Activated T-cell treated with anti-CD3 and anti-CD28 coated beads, Interleukin-2, amount 50 U/mL, for 24 hours (primary cell): Measurements from ENCODE around the gene KRT26.
"Not testable (repeated sequence)": the region's sequence is repeated elsewhere in the genome, so short reads cannot be mapped to it uniquely, and the experiment has no call there.

ENCODE experiments used
- DNase-seq: peaks from one replicate; pipeline ENCODE4 v3.0.0-alpha.2; 2020
- H3K27ac Mint-ChIP-seq: 2 replicates; pipeline ENCODE4 v1.8.0; 2020; ENCODE audit warnings: mild to moderate bottlenecking, mixed read lengths
- H3K27me3 Mint-ChIP-seq: 2 replicates; pipeline ENCODE4 v1.8.0; 2020; ENCODE audit warnings: mixed read lengths
- H3K36me3 Mint-ChIP-seq: 2 replicates; pipeline ENCODE4 v1.8.0; 2020; ENCODE audit warnings: low read depth, mixed read lengths
- H3K4me1 Mint-ChIP-seq: 2 replicates; pipeline ENCODE4 v1.8.0; 2020; ENCODE audit warnings: low read depth, mixed read lengths
- H3K4me3 Mint-ChIP-seq: 2 replicates; pipeline ENCODE4 v1.8.0; 2020; ENCODE audit warnings: mild to moderate bottlenecking, moderate library complexity, mixed read lengths
- H3K9me3 Mint-ChIP-seq: 2 replicates; pipeline ENCODE4 v1.8.0; 2020; ENCODE audit warnings: mixed read lengths

Gene KRT26, protein sequence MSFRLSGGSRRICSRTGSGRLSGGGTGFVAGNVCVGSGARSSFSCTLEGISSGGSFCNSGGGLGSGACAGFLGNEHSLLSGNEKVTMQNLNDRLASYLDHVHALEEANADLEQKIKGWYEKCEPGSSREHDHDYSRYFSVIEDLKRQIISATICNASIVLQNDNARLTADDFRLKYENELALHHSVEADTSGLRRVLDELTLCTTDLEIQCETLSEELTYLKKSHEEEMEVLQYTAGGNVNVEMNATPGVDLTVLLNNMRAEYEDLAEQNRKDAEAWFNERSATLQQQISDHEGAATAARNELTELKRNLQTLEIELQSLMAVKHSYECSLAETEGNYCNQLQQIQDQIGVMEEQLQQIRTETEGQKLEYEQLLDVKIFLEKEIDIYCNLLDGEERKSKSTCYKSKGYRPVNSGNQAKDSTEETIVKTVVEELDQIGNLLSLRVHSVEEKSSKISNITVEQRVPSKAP

DNA sequence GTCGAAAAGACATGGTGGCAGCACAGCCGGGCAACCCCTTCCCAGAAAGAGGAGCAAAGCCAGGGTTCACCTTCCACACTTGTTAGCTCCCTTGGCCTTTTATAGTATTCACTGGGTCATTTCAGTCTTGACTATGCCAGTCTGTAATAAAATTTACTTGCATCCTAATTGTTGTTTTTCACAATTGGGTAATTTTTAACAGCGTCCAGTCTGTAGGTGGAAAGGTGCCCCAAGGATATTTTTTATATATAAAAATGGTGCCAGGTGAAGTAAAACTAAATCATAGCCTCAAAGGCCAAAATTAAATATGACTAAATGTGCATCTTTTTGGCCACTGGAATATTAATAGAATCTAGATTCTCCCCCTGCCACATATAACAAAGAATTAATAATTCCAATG, at the start of gene KRT26:
Gene KRT26 (minus strand): TSS at position 101 of the 400 bp plus-strand sequence. CDS start 88 bp downstream, at position 13.
- Mint-ChIP-seq H3K4me3 (no peak within 1 kb of the TSS), H3K27ac (no peak within 1 kb of the TSS), H3K4me1 (no peaks in the 10 kb centered on the region), H3K27me3 (peaks cover 51% of the 10 kb centered on the region), H3K9me3 (no peaks in the 10 kb centered on the region), H3K36me3 (no peaks in the 10 kb centered on the region)
- DNase-seq: no peak

DNA sequence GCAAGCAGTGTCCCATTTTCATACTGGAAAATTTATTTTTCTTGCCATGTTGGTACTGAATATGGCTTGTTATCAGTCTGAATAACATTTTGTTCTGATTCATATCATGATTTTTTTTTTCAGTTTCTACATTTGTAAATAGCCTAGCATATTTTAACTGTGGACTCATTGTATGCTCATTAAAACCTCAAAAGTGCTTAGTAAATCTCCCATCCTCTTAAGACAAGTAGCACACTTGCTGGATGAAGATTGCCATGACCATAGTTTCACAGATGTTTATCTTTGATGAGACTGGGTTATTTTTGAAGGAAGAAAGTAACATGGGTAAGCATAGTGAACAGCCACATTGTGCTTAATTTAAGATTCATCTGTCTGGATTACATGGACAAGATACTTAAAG, 49.5 kb upstream of the KRT26 start:
- no peak for DNase-seq
- H3K36me3 Mint-ChIP-seq: peaks cover 36% of the 10 kb centered on the region
- no peak overlapping the region for H3K4me3 Mint-ChIP-seq
- peaks cover 31% of the 10 kb centered on the region for H3K4me1 Mint-ChIP-seq
- no peak overlapping the region for H3K27ac Mint-ChIP-seq
- H3K27me3 Mint-ChIP-seq: peaks cover 6% of the 10 kb centered on the region
- no peaks in the 10 kb centered on the region for H3K9me3 Mint-ChIP-seq

DNA sequence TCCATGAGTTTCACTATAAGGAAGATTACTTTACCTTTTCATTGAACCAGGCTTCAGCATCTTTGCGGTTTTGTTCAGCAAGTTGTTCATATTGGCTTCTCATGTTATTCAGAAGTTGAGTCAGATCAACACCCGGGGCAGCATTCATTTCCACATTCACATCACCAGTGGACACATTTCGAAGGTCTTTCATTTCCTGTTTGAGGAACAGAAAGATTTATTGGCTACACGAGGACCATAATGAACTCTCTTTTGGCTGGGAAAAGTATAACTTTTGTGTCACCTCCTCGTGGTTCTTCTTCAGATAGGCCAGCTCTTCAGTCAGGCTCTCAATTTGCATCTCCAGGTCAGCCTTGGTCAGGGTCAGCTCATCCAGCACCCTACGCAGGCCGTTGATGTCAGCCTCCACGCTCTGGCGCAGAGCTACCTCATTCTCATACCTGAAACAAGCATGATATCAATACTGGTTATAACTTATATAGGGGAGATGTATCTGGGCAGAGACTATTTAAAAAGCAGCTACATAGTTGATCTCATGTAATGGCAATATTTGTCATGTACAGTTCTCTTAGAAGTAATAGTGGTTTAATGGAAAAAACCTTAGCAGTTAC, 48.3 kb upstream of the KRT26 start:
- H3K4me1 Mint-ChIP-seq: peaks cover 29% of the 10 kb centered on the region
- peaks cover 38% of the 10 kb centered on the region for H3K36me3 Mint-ChIP-seq
- DNase-seq: no peak
- H3K27ac Mint-ChIP-seq: peak overlapping the region; percentile 72
- H3K9me3 Mint-ChIP-seq: no peaks in the 10 kb centered on the region
- peak overlapping the region; percentile 82 for H3K4me3 Mint-ChIP-seq
- H3K27me3 Mint-ChIP-seq: peaks cover 5% of the 10 kb centered on the region

DNA sequence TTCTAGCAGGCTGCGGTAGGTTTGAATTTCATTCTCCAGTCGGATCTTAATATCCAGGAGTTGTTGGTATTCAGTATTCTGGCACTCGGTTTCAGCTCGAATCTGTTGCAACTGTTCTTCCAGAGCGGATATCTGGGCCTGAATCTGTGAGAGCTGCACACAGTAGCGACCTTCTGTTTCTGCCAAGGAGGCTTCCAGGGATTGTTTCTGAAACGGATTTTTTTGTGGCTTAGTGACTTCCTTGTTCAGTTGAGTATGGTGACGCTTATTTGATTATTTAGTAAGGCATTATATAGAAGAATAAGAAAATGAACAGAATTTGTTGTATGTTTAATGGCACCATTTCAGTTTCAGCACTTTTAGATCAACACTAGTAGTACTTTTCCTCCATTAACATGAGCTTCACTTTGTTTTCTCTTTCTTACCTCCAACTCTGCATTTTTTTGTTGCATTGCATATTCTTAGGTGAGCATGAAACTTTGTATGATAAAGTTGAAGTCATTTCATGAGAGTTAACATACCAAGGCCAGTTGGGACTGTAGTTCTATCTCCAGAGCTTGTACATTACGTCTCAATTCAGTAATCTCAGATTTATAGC, 47.6 kb upstream of the KRT26 start:
- H3K9me3 Mint-ChIP-seq: no peaks in the 10 kb centered on the region
- peak overlapping the region; percentile 82 for H3K4me3 Mint-ChIP-seq
- peaks cover 38% of the 10 kb centered on the region for H3K36me3 Mint-ChIP-seq
- H3K27me3 Mint-ChIP-seq: peaks cover 7% of the 10 kb centered on the region
- peaks cover 29% of the 10 kb centered on the region for H3K4me1 Mint-ChIP-seq
- DNase-seq: no peak
- peak overlapping the region; percentile 72 for H3K27ac Mint-ChIP-seq

DNA sequence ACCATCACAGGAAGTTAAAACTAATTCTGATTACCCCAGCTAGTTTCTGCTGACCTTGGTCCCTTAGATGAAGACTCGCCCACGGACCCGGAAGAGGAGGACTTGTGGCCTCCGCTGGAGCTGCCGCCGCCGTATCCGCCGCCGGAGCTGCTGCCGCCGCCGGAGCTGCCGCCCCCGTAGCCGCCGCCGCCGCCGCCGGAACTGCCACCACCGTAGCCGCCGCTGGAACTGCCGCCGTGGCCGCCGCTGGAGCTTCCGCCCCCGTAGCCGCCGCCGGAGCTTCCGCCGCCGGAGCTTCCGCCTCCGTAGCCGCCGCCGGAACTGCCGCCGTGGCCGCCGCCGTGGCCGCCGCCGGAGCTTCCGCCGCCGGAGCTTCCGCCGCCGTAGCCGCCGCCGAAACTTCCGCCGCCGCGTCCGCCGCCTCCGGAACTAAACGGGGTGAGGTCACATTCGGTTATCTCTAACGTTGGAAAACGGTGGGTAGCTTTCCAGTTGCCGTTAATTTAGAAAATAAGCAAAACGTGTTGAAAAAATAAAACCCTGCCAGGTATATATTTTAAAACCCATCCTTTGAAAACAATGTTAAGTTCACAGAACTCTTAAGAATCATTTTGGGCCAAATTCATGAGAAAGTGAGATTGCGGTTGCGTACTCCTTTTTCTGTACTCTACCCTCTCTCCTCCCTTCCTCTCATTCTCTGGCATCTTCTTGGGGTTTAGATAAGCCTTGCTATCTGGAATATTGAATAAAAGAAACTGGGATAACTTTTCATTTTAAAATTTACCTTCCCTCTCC, 46.9 kb upstream of the KRT26 start:
- DNase-seq: peak; percentile 92
- Mint-ChIP-seq H3K9me3 (no peaks in the 10 kb centered on the region), H3K4me3 (peak overlapping the region; percentile 95), H3K27ac (peak overlapping the region; percentile 96), H3K27me3 (peaks cover 14% of the 10 kb centered on the region), H3K4me1 (peaks cover 29% of the 10 kb centered on the region), H3K36me3 (peaks cover 38% of the 10 kb centered on the region)

DNA sequence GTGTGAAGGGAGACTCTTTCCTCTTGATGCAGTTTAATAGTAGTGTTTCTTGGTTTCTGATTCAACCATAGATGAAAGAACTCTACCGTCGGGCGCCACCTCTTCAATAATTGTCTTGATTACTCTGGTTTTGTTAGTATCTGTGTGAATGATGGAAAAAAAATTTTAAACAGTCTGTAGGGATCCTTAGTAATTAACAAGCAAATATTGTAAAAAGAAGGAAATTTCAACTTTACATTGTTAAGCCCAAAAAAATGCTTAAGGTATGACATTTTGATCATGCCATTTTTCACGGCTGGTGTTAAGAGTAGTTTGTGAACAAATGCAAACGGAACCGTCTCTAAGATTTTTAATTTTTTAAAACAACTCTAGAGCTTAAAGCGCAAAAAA, 46.3 kb upstream of the KRT26 start:
- no peaks in the 10 kb centered on the region for H3K9me3 Mint-ChIP-seq
- peak overlapping the region; percentile 95 for H3K4me3 Mint-ChIP-seq
- H3K36me3 Mint-ChIP-seq: peaks cover 38% of the 10 kb centered on the region
- peaks cover 18% of the 10 kb centered on the region for H3K27me3 Mint-ChIP-seq
- H3K27ac Mint-ChIP-seq: peak overlapping the region; percentile 96
- H3K4me1 Mint-ChIP-seq: peaks cover 29% of the 10 kb centered on the region
- no peak for DNase-seq

DNA sequence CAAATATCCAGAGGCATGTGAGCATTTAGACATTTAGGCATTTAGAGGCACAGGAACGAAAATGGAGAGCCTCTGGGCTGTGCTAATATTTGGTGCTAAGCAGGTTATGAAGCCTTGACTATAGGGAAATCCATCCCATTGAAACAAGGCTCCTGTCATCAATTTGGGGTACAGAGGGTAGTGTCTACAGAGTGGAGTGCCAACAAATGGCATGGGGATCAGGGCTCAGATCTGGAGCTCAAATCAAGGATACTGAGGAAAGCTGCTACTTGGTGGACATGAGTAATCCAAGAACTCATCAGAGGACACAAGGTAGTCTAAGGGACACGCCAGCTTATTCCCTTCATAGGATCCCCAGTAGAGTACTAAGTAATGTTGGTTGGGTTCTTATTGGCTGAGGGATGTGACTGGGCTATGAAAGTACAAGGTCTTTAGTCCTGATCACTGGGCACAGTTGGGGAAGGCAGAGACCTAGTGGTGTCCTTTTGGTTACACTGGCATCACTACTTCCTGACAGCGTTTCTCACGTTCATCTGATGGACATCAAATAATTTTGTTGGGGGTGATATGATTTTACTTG, 45.2 kb upstream of the KRT26 start:
- no peaks in the 10 kb centered on the region for H3K9me3 Mint-ChIP-seq
- peak overlapping the region; percentile 78 for H3K27ac Mint-ChIP-seq
- peaks cover 28% of the 10 kb centered on the region for H3K27me3 Mint-ChIP-seq
- peaks cover 29% of the 10 kb centered on the region for H3K4me1 Mint-ChIP-seq
- H3K4me3 Mint-ChIP-seq: peak overlapping the region; percentile 95
- no peak for DNase-seq
- peaks cover 34% of the 10 kb centered on the region for H3K36me3 Mint-ChIP-seq

DNA sequence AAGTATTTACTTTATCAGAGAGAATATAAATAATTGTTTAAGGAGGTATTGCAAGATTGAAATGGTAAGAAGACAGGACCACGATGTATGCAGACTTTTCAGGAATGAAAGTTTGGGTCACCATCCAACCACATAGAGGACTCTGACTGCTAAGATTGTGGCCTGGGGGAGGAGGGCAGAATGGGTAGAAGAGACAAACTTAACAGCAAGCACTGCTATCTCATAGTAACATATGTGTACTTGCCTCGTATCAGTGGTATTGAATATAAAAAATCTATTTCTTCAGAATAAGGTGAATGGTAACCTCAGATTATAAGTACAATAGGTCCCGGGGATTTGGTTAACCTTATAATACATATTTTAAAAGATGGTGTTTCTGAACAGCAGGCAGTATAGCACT, 44.6 kb upstream of the KRT26 start:
- Mint-ChIP-seq H3K9me3 (no peaks in the 10 kb centered on the region), H3K27ac (no peak overlapping the region), H3K4me1 (peaks cover 29% of the 10 kb centered on the region), H3K27me3 (peaks cover 33% of the 10 kb centered on the region), H3K4me3 (no peak overlapping the region), H3K36me3 (peaks cover 31% of the 10 kb centered on the region)
- DNase-seq: no peak

DNA sequence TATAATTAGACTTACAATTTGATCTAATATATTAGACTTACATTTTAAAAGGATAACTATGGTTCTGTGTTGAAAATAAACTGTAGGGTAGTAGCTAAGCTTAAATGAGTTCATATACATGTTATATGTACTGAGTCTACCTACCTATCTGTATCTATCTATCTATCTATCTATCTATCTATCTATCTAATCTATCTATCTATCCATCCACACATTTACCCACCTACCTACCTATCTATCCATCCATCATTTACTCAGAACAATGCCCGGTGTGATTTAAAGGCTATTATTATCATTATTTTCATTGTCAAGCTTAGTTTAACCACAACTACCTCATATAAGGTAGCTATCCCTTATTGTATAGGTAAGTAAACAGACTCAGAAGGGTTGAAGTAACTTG, 43.4 kb upstream of the KRT26 start:
- no peaks in the 10 kb centered on the region for H3K9me3 Mint-ChIP-seq
- no peak overlapping the region for H3K4me3 Mint-ChIP-seq
- no peak for DNase-seq
- peaks cover 43% of the 10 kb centered on the region for H3K27me3 Mint-ChIP-seq
- peaks cover 24% of the 10 kb centered on the region for H3K4me1 Mint-ChIP-seq
- H3K36me3 Mint-ChIP-seq: peaks cover 31% of the 10 kb centered on the region
- H3K27ac Mint-ChIP-seq: no peak overlapping the region

DNA sequence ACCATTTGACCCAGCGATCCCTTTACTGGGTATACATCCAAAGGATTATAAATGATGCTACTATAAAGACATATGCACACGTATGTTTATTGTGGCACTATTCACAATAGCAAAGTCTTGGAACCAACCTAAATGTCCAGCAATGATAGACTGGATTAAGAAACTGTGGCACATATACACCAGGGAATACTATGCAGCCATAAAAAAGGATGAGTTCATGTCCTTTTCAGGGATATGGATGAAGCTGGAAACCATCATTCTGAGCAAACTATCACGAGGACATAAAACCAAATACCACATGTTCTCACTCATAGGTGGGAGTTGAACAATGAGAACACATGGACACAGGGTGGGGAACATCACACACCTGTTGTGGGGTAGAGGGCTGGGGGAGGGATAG, 42.7 kb upstream of the KRT26 start:
- Mint-ChIP-seq H3K27me3 (peaks cover 50% of the 10 kb centered on the region), H3K4me1 (peaks cover 17% of the 10 kb centered on the region), H3K36me3 (peaks cover 29% of the 10 kb centered on the region)
- H3K27ac Mint-ChIP-seq, DNase-seq, H3K9me3 Mint-ChIP-seq, H3K4me3 Mint-ChIP-seq: not testable (repeated sequence)

DNA sequence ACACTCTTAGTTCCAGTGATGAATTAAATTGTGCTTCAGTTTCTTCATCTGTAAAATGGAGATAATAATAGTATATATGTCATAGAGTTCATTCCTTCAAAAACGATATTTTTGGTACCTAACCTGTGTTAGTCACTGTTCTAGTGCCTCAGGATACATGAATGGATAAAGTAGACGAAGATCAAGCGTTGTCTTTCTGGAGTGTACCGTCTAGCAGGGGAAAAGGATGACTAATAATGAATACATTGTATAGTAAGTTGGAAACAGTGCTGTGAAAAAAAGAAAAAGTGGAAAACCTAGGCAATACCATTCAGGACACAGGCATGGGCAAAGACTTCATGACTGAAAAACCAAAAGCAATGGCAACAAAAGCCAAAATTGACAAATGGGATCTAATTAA, 41.8 kb upstream of the KRT26 start:
- Mint-ChIP-seq H3K27ac (no peak overlapping the region), H3K4me3 (no peak overlapping the region), H3K9me3 (no peaks in the 10 kb centered on the region), H3K36me3 (peaks cover 22% of the 10 kb centered on the region), H3K27me3 (peaks cover 56% of the 10 kb centered on the region), H3K4me1 (peaks cover 10% of the 10 kb centered on the region)
- no peak for DNase-seq

DNA sequence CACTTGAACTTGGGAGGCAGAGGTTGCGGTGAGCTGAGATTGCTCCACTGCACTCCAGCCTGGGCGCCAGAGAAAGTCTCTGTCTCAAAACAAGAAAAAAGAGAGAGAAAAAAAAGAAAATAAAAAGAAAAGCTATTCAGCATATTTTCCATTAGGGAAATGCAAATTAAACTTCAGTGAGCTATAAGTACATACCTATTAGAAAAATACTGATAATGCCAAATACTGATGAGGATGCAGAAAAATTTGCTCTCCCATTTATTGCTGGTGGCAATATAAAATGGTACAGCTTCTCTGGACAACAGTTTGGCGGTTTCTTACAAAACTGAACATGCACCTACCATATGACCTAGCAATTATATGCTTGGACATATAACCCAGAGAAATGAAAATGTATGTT, 40.6 kb upstream of the KRT26 start:
- no peak overlapping the region for H3K4me3 Mint-ChIP-seq
- H3K9me3 Mint-ChIP-seq: no peaks in the 10 kb centered on the region
- no peak for DNase-seq
- peaks cover 64% of the 10 kb centered on the region for H3K27me3 Mint-ChIP-seq
- no peak overlapping the region for H3K27ac Mint-ChIP-seq
- peaks cover 13% of the 10 kb centered on the region for H3K36me3 Mint-ChIP-seq
- H3K4me1 Mint-ChIP-seq: peaks cover 3% of the 10 kb centered on the region

DNA sequence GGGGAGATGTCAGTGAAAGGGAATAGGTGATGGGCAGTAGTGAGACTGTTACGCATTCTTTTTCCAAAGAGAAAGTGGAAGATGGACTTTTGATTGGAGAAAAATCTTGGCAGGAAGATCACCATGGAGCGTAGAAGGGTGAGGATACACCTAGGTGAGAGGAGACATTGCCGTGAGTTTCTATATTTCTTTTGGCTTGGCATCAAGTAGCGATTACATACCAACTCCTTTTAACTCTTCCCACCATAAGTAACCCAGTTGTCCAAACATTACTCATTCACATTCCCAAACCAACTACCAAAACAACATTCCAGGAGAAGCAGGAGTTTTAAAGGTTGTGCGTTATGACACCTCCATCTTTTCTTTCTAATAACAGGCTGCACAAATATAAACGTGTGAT, 38.5 kb upstream of the KRT26 start:
- H3K4me1 Mint-ChIP-seq: no peaks in the 10 kb centered on the region
- H3K4me3 Mint-ChIP-seq: no peak overlapping the region
- H3K27me3 Mint-ChIP-seq: peaks cover 79% of the 10 kb centered on the region
- no peak overlapping the region for H3K27ac Mint-ChIP-seq
- H3K9me3 Mint-ChIP-seq: no peaks in the 10 kb centered on the region
- no peak for DNase-seq
- no peaks in the 10 kb centered on the region for H3K36me3 Mint-ChIP-seq
